Measurements from ENCODE around the gene RARG.

- TF ChIP-seq POLR2A (IDR thresholded peaks at IDR 0.05) (no peak), CTCF (IDR thresholded peaks at IDR 0.05) (no peak)
Observed at GRCh38 chr12:53192531-53193021, 39.4 kb downstream of the RARG start.
